NK-92 (cell line): Measurements from ENCODE around the gene TNFSF12.

ENCODE experiments used
- DNase-seq: peaks from one replicate; lab custom pipeline; 2025; ENCODE audit not compliant: unreplicated experiment; lab: John Stamatoyannopoulos, UW

The TNFSF12 gene, protein sequence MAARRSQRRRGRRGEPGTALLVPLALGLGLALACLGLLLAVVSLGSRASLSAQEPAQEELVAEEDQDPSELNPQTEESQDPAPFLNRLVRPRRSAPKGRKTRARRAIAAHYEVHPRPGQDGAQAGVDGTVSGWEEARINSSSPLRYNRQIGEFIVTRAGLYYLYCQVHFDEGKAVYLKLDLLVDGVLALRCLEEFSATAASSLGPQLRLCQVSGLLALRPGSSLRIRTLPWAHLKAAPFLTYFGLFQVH

DNA sequence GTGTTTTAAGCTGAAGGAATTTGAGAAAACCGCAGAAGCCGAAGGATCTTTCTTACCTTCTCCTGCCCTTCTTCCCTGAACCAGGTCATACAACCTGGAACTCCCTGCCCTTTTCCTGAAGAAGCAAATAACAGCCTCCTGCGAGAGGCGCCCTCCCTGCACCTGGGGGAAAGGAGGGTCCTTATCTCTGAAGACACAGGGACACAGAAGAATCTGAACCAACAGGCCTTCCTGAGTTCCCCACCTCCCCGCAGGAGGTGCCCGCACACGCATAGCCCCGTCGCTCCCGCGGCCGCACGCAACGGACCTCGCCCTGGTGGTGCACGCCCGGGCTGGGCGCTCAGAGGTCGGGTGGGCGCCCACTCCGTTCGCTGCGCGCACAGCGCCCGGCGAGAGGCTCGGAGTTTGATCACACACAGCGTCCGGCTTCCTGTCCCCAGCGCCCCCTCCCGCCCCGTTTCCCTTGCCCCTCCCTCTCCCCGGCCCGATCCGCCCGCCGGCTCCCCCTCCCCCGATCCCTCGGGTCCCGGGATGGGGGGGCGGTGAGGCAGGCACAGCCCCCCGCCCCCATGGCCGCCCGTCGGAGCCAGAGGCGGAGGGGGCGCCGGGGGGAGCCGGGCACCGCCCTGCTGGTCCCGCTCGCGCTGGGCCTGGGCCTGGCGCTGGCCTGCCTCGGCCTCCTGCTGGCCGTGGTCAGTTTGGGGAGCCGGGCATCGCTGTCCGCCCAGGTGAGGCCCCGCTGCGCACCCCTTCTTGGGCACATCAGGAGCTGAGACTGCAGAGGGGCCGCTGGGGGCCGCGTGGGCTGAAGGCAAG, at the start of gene TNFSF12:
Gene TNFSF12, plus strand, starts transcription at position 474 of the 816 bp plus-strand sequence. Its CDS starts 96 bp downstream, at position 570.
- DNase-seq, result no peak

DNA sequence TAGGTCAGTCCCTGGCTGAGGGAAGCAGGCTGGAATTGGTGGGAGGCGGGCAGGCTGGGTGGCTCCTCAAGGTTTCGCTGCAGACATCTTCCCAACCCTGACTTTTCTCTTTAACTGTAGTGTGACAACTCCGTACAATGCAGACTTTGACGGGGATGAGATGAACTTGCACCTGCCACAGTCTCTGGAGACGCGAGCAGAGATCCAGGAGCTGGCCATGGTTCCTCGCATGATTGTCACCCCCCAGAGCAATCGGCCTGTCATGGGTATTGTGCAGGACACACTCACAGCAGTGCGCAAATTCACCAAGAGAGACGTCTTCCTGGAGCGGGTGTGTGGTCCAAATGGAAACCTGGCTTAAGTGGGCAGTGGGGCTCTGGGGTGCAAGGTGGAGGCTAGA, 49.7 kb upstream of the TNFSF12 start:
- no peak for DNase-seq

DNA sequence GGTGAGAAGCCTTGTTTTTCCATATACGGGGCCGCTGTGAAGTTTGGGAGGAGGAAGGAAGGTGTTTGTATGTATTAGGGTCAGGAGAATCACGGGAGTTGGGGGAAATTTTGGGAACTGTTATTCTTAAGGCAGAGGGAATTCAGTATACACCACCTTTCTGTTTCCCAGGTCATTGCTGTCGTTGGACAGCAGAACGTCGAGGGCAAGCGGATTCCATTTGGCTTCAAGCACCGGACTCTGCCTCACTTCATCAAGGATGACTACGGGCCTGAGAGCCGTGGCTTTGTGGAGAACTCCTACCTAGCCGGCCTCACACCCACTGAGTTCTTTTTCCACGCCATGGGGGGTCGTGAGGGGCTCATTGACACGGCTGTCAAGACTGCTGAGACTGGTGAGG, 47.1 kb upstream of the TNFSF12 start:
- no peak for DNase-seq

DNA sequence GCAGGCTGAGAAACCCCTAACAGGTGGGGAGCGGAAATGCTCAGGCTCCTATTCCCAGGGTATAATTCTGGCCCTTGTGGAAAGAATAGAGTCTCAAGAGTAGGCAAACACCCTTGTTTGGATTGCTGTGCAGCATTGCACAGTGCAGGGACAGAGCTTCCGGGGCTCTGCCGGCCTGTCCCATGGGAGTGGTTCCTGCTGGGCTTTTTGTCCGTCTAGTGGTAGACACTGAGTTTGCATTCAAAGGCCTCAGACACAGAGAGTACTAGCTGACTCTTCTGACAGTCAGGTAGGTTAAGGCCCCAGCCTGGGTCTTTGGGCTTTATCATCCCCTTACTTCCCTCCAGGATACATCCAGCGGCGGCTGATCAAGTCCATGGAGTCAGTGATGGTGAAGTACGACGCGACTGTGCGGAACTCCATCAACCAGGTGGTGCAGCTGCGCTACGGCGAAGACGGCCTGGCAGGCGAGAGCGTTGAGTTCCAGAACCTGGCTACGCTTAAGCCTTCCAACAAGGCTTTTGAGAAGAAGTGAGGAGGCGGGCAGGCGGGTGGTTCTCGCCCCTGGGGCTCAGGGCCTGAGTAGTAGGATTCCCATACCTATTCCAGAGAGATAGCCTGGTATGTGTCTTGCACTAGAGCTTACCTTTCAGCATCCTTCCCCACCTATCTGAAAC, 46.5 kb upstream of the TNFSF12 start:
- no peak for DNase-seq

DNA sequence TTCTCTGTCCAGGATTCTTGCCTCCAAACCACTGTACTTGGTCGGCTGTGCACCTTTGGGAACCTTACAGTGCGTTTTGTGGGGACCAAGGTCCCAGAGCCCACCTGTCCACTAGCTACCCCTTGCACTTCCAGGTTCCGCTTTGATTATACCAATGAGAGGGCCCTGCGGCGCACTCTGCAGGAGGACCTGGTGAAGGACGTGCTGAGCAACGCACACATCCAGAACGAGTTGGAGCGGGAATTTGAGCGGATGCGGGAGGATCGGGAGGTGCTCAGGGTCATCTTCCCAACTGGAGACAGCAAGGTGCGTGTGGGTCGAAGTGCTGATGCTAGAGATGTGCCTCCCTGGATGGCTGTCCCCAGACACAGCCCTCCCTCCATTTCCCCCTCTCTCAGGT, 45.9 kb upstream of the TNFSF12 start:
- no peak for DNase-seq

DNA sequence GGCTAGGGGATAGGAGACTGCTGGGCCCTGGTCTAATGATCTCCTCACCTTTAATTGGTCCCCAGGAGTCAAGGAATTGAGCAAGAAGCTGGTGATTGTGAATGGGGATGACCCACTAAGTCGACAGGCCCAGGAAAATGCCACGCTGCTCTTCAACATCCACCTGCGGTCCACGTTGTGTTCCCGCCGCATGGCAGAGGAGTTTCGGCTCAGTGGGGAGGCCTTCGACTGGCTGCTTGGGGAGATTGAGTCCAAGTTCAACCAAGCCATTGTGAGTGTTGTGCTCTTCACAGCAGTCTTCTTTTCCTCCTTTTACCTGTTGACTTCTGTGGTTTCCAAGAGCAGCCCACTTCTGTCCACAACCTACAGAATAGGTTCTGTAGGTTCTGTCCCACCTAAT, 45.3 kb upstream of the TNFSF12 start:
- DNase-seq, result no peak

DNA sequence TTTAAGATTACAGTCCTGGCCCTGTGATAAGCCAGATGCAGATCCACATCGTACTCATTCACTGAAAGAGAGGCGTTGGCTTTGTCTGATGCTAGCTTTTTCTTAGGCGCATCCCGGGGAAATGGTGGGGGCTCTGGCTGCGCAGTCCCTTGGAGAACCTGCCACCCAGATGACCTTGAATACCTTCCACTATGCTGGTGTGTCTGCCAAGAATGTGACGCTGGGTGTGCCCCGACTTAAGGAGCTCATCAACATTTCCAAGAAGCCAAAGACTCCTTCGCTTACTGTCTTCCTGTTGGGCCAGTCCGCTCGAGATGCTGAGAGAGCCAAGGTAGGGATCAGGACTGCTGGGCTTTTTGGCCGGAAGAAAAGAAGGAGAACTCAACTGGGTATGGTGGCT, 40.7 kb upstream of the TNFSF12 start:
- DNase-seq, result no peak

DNA sequence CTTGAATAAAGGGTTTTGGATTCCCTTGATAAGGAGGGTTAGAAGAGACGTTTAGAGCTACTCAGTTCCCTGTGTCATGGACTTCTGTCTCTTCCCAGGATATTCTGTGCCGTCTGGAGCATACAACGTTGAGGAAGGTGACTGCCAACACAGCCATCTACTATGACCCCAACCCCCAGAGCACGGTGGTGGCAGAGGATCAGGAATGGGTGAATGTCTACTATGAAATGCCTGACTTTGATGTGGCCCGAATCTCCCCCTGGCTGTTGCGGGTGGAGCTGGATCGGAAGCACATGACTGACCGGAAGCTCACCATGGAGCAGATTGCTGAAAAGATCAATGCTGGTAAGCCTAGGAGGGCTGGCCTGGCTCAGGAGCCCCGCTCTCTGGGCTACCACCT, 40.0 kb upstream of the TNFSF12 start:
- DNase-seq, result no peak

DNA sequence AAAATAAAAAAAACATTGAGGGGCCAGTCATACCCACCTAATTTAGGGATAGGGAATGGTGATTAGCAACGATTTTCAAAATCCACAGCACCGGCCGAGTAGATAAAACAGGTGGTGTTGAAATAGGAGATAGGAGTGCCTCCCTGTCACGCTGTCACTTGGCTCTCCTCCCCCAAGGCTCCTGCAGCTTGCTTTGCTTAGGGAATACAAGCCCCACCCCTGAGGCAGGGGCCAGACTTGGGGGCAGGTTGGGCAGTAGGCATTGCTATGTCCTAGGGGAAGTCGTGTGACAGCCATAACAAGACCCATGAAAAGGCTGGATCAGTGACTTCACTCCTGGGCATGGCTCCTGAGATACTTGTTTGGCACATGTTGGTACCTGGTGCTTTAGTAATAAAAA, 38.9 kb upstream of the TNFSF12 start:
- no peak for DNase-seq

DNA sequence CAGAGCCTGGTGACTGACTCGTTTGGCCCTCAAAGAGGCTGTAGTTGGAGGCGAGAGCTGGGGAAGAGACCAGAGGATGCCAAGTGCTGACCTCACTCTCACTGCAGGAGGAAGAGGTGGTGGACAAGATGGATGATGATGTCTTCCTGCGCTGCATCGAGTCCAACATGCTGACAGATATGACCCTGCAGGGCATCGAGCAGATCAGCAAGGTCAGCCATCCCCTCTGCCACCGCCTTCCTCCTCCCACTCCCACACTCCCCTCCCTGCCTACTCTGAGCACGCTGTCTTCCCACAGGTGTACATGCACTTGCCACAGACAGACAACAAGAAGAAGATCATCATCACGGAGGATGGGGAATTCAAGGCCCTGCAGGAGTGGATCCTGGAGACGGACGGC, 37.8 kb upstream of the TNFSF12 start:
- no peak for DNase-seq

DNA sequence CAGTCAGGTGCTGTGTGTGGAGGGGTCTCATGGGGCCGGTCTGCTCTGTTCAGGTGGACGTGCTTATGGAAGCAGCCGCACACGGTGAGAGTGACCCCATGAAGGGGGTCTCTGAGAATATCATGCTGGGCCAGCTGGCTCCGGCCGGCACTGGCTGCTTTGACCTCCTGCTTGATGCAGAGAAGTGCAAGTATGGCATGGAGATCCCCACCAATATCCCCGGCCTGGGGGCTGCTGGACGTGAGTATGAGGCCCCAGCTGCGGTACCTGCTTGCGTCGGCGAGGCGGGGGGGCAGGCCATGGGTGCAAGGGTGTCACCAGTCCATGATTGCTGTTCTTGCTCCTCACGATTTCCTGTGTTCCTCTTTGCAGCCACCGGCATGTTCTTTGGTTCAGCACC, 36.8 kb upstream of the TNFSF12 start:
- no peak for DNase-seq

DNA sequence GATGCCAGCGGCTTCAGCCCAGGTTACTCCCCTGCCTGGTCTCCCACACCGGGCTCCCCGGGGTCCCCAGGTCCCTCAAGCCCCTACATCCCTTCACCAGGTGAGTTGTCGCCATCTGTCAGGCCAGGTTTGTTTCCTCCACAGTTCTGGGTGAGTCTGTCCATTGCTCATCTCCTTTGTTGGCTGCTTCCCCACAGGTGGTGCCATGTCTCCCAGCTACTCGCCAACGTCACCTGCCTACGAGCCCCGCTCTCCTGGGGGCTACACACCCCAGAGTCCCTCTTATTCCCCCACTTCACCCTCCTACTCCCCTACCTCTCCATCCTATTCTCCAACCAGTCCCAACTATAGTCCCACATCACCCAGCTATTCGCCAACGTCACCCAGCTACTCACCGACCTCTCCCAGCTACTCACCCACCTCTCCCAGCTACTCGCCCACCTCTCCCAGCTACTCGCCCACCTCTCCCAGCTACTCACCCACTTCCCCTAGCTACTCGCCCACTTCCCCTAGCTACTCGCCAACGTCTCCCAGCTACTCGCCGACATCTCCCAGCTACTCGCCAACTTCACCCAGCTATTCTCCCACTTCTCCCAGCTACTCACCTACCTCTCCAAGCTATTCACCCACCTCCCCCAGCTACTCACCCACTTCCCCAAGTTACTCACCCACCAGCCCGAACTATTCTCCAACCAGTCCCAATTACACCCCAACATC, 35.9 kb upstream of the TNFSF12 start:
- no peak for DNase-seq

DNA sequence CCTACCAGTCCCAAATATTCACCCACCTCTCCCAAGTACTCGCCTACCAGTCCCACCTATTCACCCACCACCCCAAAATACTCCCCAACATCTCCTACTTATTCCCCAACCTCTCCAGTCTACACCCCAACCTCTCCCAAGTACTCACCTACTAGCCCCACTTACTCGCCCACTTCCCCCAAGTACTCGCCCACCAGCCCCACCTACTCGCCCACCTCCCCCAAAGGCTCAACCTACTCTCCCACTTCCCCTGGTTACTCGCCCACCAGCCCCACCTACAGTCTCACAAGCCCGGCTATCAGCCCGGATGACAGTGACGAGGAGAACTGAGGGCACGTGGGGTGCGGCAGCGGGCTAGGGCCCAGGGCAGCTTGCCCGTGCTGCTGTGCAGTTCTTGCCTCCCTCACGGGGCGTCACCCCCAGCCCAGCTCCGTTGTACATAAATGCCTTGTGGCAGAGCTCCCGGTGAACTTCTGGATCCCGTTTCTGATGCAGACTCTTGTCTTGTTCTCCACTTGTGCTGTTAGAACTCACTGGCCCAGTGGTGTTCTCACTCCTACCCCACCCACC, 34.9 kb upstream of the TNFSF12 start:
- DNase-seq, result no peak

DNA sequence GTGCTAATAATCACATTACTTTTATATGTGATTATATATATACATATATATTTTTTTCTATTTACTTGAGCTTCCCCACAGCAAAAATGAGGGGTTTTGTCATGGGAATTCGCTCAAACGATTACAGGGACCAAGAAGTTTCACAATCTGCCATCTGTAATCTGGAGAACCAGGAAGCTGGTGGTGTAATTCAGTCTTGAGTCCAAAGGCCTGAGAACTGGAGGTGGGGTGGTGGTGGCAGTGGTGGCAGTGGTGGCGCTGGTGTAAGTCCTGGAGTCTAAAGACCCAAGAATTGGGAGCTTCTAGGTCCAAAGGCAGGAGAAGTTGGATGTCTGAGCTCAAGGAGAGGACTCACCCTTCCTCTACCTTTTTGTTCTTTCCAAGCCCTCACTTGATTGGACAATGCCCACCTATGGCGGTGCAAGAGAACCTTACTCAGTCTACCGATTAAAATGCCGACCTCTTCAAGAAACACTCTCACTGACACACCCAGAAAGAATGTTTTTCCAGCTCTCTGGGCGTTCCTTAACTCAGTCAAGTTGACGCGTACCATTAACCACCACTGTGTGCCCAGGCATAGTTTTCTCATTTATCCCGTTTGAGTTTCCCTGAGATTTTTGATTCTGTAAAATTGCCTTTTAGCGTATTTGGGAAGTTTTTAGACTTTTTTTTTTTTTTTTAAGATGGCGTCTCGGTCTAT, 32.8 kb upstream of the TNFSF12 start:
- no peak for DNase-seq

DNA sequence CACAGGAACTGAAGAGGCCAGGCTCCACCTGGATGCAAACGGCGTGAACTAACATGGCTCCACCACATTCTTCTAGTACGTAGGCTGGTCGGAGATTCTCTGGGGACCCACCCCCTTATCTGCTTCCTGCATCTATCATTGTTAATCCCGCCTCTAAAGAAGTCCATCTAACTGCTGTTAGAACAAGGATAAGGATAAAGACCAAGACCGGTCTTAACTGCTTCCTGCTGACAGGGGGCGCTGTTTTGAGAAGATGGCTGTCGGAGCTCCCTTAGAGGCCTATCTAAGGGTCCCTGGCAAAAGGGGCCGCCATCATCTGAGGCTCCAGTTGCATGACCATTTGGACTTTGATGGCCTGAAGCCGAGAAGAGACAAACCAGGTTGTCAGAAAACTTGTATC, 25.8 kb upstream of the TNFSF12 start:
- no peak for DNase-seq

DNA sequence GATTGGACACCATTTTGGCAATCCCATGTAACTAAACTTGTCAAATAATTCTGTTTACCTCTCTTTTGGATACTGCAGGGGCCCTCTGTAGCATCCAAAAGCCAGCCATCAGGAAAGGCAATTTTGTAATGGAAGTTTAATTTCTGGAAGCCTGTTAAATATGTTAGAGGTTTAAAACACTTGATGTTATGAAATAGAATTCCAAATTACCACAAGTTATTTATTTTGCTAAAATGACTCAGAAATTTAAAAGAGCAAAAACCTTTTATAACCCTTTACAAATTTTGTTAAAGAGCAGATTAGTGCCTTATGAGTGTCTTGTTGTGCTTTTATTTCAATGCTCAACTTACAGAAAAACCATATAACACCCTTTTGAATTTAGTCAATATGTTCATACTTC, 20.0 kb upstream of the TNFSF12 start:
- no peak for DNase-seq

DNA sequence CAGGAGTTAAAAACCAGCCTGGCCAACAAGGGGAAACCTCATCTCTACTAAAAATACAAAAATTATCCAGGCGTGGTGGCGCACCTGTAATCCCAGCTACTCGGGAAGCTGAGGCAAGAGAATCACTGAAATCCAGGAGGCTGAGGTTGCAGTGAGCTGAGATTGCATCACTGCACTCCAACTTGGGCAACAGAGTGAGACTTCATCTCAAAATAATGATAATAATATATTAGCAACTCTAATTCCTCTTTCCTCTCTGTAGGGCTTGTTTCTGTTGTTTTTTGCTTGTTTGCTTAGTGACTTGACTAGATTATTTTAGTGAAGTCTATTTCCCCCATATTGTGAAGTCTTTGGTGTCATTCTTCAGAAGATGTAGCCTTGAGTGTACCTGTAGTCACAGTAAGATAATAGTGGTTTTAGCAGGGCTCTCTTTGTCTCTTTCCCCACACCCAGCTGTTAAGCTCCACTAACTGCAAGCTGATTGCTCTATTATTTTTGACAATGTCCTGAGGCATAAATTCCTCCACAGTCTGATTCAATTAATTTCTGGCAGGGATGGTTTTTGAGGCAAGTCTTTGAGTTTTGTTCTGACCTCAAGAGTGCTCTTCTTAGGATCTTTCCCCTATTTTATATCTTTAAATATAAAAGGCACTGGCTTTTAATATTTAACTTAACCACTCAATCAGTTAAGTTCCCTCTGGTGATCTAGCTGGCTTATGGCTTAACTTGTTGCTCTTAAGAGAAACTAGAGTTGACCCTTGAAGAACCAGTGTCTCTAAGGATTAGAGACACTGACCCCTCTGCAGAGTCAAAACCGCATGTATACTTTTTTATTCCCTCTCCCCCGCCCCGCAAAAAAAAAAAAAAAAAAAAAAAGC, 18.6 kb upstream of the TNFSF12 start:
- DNase-seq, result no peak

DNA sequence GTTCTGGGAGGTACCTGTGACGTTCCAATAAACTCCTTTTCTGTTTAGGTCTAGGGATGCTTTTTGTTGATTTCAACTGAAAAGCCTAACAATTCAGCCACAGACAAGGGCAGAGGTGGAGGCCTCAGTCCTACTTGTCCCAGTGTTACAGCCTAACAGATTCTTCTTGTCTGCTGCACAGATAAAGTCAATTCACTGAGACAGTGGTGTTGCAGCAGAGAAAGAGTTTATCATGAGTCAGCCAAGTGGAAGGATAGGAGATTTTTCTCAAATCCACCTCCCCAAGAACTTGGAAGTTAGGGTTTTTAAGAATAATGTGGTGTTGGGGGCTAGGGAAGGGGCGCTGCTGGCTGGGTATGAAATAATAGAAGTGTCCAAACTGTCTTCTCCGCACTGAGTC, 10.8 kb upstream of the TNFSF12 start:
- no peak for DNase-seq

DNA sequence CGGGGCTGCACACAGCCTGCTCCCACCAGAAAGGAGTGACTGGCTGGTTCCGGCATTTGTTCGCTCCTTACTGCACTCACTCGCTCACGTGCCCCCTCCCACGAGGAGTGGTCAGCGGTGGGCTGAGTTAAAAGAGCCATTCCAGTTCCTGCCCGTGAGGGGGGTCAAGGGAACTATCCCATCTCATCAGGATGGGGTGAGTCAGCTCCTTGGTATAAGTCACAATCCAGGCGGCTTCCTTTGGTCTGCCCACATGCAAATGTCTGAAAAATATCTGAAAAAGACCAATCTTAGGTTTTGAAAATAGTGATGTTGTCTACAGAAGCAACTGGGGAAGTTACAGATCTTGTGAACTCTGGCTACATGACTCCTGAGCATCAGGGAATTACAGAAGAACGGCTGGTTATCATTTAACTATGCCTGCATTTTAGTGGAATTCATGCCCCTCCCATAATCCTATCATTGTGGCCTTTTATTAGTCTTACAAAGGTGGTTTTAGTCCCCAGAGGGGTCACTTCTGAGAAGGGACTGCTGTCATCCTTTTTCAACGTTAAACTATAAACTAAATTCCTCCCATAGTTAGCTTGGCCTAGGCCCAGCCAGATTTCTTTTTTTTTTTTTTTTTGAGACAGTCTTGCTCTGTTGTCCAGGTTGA, 9.8 kb upstream of the TNFSF12 start:
- DNase-seq, result no peak
